HL-60/S4 treated with retinoic acid at 250 ng/mL for 4 days and 3 days (cell line): Measurements from ENCODE around the gene RXRA.

Experiments
- in situ Hi-C: fragments of 300-500 bp; cut with MboI; formaldehyde crosslinking; loops from 2 replicates; pipeline ENCODE4 v1.7.0; 2022; ENCODE audit warnings: low sequenced_read_pairs

The RXRA gene

GRCh38 chr9:134395737-134396257 is 69.5 kb downstream of the RXRA start:
- in situ Hi-C loops, result no loop called here

- in situ Hi-C loops, result no loop called here
These were observed 70.0 kb downstream of the RXRA start for GRCh38 chr9:134396258-134396742.

GRCh38 chr9:134396825-134397224 is 70.6 kb downstream of the RXRA start:
- in situ Hi-C loops, result no loop called here

GRCh38 chr9:134398756-134399155 is 72.5 kb downstream of the RXRA start:
- in situ Hi-C loops, result no loop called here

GRCh38 chr9:134399435-134400056 is 73.3 kb downstream of the RXRA start:
- in situ Hi-C loops, result no loop called here

- in situ Hi-C loops, result no loop called here
These were observed 74.0 kb downstream of the RXRA start for GRCh38 chr9:134400283-134400682.

GRCh38 chr9:134401391-134401790 is 75.1 kb downstream of the RXRA start:
- in situ Hi-C loops, result no loop called here

GRCh38 chr9:134402182-134402581 is 75.9 kb downstream of the RXRA start:
- in situ Hi-C loops, result no loop called here

- in situ Hi-C loops, result no loop called here
These were observed 77.0 kb downstream of the RXRA start for GRCh38 chr9:134403292-134403681.

- in situ Hi-C loops, result no loop called here
These were observed 77.5 kb downstream of the RXRA start for GRCh38 chr9:134403682-134404301.

- in situ Hi-C loops, result no loop called here
These were observed 78.4 kb downstream of the RXRA start for GRCh38 chr9:134404376-134405358.

- in situ Hi-C loops, result no loop called here
These were observed 79.3 kb downstream of the RXRA start for GRCh38 chr9:134405527-134405926.

GRCh38 chr9:134406366-134407120 is 80.3 kb downstream of the RXRA start:
- in situ Hi-C loops, result no loop called here

GRCh38 chr9:134407121-134407779 is 81.0 kb downstream of the RXRA start:
- in situ Hi-C loops, result no loop called here

- in situ Hi-C loops, result no loop called here
These were observed 82.1 kb downstream of the RXRA start for GRCh38 chr9:134408389-134408788.

- in situ Hi-C loops, result no loop called here
These were observed 82.9 kb downstream of the RXRA start for GRCh38 chr9:134408939-134409737.

GRCh38 chr9:134410071-134410834 is 84.0 kb downstream of the RXRA start:
- in situ Hi-C loops, result no loop called here

GRCh38 chr9:134410835-134411217 is 84.6 kb downstream of the RXRA start:
- in situ Hi-C loops, result no loop called here
